ENCODE measurements around the gene ZNF563.
"Not testable (repeated sequence)": the region's sequence is repeated elsewhere in the genome, so short reads cannot be mapped to it uniquely, and the experiment has no call there.

ZNF563 gene

DNA sequence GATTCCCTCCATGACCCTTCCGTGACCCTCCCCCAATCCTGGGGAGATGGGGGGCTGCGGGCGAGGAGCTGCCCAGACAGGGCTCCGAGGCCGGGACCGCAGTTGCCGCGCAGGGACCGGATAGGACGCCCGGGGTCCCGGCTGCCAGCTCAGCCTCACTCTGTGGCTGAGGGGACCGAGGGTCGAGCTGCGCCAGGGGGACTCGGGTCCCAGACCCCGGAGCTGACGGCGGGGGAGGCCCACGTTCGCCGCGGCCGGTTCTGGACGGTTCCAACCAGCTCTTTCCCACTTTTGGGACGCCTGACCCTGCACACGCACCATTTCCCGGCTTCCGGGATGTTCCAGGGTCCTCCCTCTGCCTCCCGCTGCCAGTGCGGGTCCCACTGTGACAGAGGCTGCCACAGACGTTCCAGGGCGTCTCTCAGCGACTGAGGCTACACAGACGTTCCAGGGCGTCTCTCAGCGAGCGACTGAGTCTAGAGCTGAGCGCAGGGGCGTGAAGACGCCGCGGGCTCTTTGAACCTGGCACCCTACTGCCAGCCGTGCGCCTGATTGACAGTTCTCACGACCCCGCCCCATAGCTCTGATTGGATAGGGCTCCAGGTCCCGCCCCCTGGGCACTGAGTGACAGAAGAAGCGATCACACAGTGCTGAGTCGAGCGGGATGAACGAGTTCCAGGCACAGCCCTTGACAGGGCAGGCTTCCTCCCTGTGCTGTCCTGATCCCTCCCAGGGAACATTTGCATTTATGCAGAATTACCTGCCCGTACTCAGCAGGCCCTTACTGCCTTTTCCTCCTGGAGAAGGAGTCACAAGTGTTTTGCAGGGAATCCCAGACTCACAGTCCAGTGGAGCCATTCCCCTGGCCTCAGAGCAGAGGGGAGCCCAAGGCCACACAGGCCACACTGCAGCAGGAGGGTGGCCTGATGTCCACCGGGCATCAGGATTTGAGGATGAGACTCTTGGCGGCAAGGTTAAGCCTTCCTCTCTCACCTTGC lies at the start of gene ZNF563:
ZNF563 (minus strand) TSS at position 472 of the 998 bp plus-strand sequence; CDS start at position 321, 151 bp downstream.
- DNase-seq = peak; percentile 98 to 99

- DNase-seq = no peak
Measured at GRCh38 chr19:12380444-12380737, 47.0 kb upstream of the ZNF563 start.

GRCh38 chr19:12379732-12380443 lies 46.5 kb upstream of the ZNF563 start:
- DNase-seq = no peak

- DNase-seq = no peak
Measured at GRCh38 chr19:12374026-12374425, 40.6 kb upstream of the ZNF563 start.

- DNase-seq = peak; percentile 80 to 83
Measured at GRCh38 chr19:12365236-12366162, 32.1 kb upstream of the ZNF563 start, which contains the start of gene ZNF442. Gene ZNF442, minus strand, starts transcription at chr19:12365683. Its CDS starts 2,052 bp downstream, at chr19:12363631.

DNA sequence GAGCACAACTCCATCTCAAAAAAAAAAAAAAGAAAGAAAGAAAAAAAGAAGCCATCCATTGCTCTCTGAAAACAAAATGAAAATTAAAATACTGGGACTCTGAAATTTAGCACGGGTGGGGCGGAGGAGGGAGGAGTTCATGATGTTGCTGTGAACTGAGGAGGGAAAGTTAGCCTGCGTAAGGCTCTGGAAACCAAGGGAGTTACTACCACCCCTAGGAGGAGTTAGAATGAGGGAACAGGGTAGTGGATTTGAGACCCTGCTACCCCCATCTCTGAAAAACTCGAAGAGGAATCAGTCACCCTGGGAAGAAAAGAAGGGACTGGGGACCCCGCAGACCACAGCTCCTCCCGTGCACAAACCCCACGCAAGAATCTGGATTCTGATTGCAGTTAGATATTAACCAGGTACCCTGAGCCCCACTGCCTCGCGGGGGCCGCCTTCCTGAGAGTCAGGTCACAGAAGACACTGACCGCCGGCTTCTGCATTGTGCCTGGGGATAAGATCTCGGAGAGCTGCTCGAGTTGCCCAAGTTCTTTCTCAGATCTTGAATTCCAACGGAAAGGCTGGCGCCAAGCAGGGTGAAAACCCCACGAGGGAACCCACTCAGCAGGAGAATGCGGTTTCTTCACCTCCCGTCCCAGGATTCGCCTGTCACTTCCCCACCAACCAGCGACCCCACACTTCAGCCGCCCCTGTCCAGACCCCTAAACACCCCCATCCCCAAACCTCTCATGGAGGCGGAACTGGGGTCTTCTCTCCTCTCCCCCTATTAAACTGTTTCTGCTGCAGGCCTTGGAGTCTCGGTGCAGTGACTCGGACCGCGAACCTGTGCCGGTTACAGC lies 31.2 kb upstream of the ZNF563 start:
- no peak for DNase-seq

- not testable (repeated sequence) for DNase-seq
Measured at GRCh38 chr19:12362236-12362635, 28.8 kb upstream of the ZNF563 start.

- no peak for DNase-seq
Measured at GRCh38 chr19:12353375-12353774, 19.9 kb upstream of the ZNF563 start.

DNA sequence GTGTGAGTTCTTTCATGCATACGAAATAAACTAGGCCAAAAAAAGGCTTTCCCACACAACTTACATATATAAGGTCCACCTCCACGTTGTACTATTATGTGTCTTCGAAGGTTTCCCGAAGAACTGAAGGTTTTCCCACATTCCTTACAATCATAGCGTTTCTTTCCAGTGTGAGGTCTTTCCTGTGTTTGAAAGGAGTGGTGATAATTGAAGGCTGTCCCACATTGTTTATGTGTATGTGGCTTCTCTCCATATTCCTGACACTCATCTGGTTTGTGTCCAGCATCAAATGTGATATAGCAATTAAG lies 17.4 kb upstream of the ZNF563 start:
- DNase-seq = no peak

DNA sequence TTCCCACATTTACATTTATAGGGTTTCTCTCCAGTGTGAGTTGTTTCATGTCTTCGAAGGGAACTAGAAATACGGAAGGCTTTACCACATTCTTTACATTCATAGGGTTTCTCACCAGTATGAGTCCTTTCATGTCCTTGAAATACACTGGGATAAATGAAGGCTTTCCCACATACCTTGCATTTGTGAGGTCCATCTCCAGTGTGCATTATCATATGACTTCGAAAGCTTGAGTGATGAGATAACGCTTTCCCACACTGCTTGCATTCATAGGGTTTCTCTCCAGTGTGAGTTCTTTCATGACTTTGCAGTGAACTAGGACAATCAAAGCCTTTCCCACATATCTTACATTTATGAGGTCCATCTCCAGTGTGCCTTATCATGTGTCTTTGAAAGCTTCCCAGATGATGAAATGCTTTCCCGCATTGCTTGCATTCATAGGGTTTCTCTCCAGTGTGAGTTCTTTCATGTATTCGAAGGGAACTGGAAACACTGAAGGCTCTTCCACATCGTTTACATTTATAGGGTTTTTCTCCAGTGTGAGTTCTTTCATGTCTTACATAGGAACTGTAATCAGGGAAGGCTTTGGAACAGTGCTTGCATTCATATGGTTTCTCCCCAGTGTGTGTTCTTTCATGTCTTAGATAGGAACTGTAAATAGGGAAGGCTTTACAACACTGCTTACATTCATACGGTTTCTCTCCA lies 16.9 kb upstream of the ZNF563 start:
- DNase-seq = no peak

- DNase-seq = no peak
Measured at GRCh38 chr19:12346896-12347295, 13.5 kb upstream of the ZNF563 start.

- no peak for DNase-seq
Measured at GRCh38 chr19:12345197-12345596, 11.8 kb upstream of the ZNF563 start.

DNA sequence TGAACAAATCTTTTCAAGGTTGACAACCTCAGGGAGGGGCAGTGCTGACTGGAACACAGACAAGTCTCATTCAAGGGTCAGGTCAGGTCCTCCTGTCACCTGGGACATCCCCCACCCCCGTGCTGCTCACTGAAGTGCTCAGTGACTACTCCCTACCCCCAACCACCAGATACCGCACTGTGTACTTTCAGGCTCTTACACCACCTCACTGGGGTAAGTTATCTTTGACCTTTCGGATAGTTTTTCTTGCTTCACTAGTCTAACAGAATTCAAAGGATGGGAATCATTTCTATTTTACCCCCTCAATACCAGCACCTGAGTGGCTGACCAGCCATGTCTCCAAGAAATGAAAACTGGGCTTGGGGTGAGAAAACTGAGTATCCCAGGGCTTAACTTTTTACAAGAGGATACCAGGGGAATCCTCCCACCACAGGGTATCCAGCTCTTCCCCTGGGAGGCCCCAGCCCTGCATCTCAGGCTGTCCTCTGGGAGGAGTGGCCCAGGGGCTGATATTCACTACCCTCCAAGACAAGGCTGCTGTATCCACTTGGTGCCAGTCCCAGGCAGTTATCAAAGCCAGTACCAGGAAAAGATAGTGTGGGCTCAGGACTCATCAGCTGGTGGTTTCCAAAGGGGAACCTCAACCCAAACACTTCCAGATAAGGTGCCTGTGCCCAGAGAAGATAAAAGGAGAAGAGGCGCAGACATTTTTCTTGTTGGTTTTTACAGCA lies 2.1 kb downstream of the ZNF563 start:
- peak; percentile 76 to 82 for DNase-seq

- DNase-seq = no peak
Measured at GRCh38 chr19:12330340-12330739, 3.1 kb downstream of the ZNF563 start.

DNA sequence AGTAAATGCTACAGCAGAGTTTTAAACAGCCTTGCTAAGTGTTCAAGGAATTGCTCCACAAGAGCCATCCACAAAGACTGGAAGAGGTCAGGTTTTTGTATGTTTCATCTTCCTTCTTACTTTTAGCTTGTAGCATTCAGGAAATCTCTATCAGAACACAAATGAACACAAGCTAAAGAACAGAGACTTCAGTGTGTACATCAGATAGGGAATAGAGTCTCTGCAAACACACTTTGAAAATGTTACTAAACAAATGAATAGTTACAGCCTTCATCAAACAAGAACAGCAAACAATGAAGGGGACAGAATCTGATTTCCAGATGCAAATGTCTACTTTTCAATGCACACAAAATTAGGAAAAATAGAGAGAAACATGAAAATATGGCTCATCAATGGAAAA lies 7.7 kb downstream of the ZNF563 start:
- DNase-seq = no peak

- DNase-seq = no peak
Measured at GRCh38 chr19:12318782-12319413, 14.5 kb downstream of the ZNF563 start.

- DNase-seq = no peak
Measured at GRCh38 chr19:12314553-12314952, 18.9 kb downstream of the ZNF563 start.

DNA sequence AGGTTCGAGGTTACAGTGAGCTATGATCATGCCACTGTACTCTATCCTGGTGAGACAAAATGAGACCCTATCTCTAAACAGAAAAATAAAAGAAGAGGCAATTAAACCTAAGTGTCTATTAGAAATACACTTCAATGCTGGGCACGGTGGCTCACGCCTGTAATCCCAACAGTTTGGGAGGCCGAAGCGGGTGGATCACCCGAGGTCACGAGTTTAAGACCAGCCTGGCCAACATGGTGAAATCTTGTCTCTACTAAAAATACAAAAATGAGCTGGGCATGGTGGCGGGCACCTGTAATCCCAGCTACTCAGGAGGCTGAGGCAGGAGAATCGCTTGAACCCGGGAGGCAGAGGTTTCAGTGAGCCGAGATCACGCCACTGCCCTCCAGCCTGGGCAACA lies 24.5 kb downstream of the ZNF563 start:
- DNase-seq = not testable (repeated sequence)

GRCh38 chr19:12295191-12295590 lies 38.2 kb downstream of the ZNF563 start:
- DNase-seq = no peak

Measured in activated CD4-positive, alpha-beta T cell treated with anti-CD3 and anti-CD28 coated beads, Interleukin-2, amount 50 U/mL, for 4 hours (primary cell).